T1000 (cell line): Measurements from ENCODE around the gene LIMK2.
A peak's percentile ranks its signal among the peaks of the same experiment; 100 is the strongest.
"Not testable (repeated sequence)": the region's sequence is repeated elsewhere in the genome, so short reads cannot be mapped to it uniquely, and the experiment has no call there.

ENCODE experiments used
- DNase-seq: peaks from one replicate; lab custom pipeline; 2025; ENCODE audit warnings: mixed read lengths; lab: John Stamatoyannopoulos, UW

Gene LIMK2

DNA sequence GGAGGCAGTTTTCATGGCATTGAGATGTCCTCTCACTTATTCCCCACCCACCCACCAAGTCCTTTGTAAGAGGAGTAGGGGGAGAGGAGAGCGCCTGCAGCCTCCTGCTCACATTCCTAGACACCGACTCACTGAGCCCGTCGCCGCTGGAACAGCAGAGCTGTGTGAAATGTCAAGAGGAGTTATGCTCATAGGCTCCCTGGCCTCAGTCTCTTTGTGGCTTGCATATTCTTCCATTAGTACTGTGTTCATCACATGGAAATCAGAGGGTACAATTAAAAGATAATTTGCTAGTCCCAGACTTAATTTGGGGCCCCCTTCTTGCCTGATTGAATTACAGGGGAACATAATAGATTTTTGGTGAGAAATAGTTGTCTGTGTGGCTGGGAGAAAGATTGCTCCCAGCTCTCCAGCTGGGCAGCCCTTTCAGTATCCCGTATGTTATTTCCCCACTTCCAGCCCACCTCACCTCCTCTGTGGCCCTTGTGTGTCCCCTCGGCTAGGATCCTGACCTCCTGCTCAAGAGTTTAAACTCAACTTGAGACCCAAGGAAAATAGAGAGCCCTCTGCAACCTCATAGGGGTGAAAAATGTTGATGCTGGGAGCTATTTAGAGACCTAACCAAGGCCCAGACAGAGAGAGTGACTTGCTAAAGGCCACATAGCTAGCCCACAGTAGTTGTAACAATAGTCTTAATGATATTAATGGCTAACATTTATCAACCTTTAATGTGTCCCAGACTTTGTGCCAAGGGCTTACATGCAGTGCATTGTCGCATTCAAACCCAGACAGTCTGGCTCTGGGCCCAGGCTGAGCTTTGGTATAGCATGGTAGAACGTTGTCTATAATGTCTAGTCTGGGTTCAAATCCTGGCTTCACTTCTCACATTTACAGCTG, 32.2 kb downstream of the LIMK2 start:
- DNase-seq: no peak

DNA sequence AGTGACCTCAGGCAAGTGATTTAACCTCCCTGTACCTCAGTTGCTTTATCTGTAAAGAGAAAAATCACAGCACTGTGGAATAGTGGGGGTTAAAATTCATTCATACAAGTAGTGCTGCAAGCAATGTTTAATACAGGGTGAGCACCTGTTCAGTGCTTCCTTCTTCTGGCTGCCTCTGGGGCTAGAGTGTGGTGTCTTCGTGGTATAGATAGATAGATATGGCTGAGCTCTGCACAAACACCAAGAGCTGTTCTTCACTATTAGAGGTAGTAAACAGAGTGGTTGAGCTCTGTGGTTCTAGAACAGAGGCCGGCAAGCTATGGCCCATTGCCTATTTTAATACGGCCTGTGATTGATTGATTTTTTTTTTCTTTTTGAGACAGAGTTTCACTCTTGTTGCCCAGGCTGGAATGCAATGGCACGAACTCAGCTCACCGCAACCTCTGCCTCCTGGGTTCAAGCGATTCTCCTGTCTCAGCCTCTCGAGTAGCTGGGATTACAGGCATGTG, 32.9 kb downstream of the LIMK2 start:
- no peak for DNase-seq

DNA sequence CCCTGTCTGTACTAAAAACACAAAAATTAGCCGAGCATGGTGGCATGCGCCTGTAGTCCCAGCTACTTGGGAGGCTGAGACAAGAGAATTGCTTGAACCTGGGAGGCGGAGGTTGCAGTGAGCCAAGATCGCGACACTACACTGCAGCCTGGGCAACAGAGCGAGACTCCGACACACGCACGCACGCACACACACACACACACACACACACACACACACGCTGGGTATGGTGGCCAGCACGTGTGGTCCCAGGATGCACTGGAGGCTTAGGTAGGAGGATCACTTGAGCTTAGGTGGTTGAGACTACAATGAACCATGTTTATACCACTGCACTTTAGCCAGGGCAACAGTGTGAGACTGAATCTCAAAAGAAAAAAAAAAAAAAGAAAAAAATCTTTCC, 33.9 kb downstream of the LIMK2 start:
- not testable (repeated sequence) for DNase-seq

DNA sequence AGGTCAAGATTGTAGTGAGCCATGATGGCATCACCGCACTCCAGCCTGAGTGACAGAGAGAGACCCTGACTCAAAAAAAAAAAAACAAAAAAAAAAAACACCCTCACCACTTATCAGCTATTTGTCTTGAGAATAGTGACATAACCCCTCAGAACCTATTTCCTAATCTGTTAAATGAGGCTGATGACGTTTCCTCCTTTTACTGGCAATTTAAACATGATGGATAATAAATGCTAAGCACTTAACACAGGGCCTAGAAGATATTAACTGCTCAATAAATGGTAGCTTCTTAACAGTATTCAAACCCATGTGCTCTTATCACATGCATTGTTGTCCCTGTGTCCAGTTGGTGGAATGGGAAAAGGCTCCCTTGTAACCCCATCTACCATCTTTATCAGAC, 34.6 kb downstream of the LIMK2 start:
- no peak for DNase-seq

DNA sequence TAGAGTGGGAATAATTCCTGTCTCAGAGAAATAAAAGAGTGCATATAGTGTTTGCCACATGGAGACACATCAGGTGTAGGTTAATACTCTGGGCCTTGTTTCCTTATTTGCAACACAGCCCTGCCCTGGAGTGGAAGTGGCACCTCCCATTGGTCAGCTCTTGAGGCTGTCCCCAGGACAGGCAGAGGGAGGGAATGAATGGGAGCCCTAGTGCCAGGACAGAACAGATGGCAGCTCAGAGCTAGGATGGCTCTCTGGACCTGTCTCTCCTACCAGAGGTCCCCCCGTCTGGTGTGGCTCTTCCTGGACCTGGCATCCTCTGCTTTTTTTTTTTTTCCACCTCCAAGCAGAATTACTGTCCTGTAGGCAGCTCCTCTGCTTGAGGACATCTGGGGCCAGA, 35.6 kb downstream of the LIMK2 start:
- DNase-seq: no peak

DNA sequence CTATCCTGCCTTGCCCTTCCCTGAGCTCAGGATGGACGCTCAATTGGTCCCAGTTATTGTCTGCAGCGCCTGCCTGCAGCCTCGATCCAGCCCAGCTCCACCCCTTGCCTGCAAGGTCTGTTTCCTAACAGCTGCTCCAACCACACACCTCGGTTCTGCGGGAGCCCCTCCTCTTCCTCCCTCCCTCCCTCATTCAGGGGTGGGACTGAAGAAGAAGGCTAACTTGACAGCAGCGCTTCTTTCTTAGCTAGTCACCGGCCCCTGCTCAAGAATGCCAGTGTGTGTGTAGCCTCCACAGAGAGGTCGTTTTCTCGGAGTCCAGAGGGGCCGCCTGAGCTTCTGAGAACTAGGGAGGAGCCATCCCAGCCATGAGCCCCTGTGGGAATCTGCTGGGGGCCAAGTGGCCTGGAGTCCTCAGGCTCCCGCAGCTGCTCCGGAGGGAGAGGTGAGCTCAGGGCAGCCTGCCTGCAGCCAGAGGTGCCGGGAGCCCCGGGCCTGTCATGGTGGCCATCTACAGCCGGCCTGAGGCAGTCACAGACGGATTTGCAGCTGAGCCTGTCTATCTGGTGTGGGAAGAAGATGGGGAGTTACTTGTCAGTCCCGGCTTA, 36.1 kb downstream of the LIMK2 start:
- DNase-seq: peak; percentile 75

DNA sequence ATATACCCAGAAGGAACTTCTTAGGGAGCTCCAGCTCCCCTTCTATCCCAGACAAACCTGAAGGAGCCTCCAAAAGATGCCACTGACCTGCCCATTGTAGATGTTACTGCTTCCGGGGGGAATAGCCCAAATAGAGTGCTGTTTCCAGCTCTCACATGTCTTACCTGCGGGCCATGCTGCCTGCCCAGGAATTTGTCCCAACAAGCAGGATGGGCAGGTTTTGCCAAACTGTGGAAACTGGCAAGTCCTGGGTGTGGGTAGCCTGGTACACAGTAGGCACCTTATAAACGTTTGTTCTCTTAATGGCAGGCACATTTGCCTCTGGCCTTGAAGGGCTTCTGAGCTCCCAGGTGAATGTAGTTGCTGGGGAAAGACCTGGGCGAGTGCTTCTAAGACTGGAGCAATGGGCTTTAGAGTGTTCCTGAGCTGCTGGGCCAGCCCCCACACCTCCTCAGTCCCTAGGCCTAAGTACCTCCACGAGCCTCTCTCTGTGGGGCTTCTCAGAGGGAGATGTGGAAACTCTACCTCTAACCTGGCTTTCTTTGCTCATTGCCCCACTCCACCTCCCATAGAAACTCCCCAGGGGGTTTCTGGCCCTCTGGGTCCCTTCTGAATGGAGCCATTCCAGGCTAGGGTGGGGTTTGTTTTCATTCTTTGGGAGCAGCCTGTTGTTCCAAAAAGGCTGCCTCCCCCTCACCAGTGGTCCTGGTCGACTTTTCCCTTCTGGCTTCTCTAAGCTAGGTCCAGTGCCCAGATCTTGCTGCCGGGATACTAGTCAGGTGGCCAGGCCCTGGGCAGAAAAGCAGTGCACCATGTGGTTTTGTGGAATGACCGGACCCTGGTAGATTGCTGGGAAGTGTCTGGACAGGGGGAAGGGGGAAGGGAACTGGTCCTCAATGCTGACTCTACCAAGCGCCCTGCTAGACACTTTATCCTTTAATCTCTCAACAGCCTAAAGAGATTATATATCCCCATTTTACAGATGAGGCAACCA, 37.2 kb downstream of the LIMK2 start:
- DNase-seq: no peak

DNA sequence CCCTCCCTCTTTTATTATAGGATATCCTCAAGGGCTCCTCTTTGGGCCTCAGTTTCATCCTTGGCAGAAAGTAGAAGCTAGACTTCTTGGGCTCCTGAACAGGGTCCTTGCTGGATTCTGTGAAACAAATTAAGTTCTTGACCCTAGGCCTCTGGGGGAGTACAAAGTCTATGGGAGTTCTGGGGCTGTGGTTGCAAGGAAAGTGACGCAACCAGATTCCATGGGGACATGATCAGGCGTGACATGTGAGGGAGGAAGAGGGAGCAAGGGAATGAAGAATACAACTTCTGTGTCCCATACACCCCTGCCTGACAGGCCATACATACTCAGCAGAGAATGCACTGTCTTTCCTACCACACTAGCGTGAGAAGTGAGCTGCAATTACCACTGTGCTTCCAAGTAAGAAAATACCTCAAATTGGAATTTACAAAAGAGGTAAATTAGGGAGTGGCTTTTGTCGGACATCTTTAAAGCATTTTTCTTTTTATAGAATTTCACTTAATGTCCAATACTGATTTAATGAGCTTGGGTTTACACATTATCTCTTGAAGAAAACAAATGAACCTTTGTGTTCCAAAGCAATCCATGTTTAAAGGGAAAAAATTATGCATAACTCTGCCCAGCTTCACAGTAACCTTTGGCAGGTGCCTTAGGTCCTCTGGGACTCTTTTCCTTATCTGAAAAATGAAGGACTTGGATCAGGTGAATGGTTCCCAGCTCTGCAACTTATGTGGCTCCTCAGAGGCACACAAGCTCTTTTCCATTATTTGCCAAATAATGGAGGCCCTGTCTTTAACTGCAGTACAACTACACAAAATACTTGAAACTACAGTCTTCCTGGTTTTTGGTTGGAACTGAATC, 38.9 kb downstream of the LIMK2 start:
- no peak for DNase-seq

DNA sequence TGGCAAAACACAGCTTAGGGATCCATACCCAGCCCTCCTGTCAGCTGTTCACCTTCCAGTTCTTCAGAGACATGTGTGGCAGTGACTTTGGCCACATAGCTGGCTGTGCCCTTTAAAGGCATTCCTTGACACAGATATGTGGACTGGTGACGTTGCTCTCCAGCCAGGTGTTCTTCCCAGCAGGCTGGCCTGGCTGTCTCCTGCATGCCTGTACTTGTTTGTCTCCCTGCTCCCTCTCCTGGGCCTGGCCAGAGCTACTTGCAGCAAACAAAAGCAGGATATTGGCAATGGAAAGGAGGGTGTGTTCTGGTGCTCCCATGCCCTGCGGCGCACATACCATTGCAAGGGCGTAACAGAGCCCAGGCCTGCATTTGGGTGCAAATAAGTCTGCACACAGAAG, 41.9 kb downstream of the LIMK2 start:
- DNase-seq: no peak

DNA sequence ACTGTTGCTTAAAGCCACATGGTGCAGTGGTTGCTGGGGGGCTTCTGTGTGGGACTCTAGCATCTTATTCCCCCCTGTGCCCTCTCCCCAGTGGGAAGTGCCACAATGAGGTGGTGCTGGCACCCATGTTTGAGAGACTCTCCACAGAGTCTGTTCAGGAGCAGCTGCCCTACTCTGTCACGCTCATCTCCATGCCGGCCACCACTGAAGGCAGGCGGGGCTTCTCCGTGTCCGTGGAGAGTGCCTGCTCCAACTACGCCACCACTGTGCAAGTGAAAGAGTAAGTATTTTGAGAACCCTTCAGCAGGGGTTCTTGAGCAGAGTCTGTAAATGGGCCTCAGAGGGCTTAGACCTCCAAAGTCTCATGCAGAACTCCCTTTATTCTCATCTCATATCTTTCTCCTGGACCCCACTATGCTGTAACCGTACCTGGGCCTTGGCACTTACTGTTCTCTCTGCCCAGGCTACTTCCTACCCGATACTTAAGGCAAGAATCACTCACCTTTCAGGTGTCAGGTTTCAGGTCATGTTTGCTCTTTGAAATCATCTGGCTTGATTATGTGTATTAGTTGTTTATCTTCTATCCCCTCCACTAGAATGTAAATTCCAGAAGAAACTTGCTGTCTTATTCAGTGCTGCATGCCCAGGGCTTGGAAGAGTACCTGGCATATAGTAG, 47.8 kb downstream of the LIMK2 start:
- DNase-seq: no peak

DNA sequence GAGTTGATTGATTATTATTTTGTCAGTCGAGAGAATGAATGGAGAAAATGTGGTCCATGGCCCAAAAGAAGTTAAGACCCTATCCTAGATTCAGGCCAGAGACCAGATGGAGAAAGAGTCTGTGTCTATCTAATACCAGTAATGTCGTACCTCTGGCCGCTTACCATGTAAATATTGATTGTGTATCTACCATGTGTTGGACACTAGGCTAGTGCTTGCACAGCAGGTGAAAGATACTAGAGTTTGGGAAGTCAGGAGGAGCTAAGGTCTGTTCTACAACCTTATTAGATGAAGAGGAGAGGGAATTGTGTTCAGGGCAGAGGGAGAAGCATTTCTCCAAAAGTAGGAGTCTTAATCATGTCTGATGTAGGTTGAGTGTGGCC, 48.4 kb downstream of the LIMK2 start:
- DNase-seq: no peak

DNA sequence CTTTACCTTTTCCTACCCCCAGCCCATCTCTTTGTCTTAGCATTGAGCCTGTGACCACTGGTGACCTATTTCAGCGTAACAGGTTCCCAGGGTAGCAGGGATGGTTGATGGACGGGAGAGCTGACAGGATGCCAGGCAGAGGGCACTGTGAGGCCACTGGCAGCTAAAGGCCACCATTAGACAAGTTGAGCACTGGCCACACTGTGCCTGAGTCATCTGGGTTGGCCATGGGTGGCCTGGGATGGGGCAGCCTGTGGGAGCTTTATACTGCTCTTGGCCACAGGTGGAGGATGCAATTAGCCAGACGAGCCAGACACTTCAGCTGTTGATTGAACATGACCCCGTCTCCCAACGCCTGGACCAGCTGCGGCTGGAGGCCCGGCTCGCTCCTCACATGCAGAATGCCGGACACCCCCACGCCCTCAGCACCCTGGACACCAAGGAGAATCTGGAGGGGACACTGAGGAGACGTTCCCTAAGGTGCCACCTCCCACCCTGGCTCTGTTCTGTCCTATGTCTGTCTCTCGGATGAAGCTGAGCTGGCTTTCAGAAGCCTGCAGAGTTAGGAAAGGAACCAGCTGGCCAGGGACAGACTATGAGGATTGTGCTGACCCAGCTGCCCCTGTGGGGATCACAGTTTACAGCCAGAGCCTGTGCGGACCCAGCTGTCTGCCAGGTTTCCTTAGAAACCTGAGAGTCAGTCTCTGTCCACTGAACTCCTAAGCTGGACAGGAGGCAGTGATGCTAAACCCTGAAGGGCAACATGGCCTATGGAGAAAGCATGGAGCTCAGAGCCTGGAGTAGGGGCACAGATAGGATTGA, 50.4 kb downstream of the LIMK2 start:
- DNase-seq: no peak

DNA sequence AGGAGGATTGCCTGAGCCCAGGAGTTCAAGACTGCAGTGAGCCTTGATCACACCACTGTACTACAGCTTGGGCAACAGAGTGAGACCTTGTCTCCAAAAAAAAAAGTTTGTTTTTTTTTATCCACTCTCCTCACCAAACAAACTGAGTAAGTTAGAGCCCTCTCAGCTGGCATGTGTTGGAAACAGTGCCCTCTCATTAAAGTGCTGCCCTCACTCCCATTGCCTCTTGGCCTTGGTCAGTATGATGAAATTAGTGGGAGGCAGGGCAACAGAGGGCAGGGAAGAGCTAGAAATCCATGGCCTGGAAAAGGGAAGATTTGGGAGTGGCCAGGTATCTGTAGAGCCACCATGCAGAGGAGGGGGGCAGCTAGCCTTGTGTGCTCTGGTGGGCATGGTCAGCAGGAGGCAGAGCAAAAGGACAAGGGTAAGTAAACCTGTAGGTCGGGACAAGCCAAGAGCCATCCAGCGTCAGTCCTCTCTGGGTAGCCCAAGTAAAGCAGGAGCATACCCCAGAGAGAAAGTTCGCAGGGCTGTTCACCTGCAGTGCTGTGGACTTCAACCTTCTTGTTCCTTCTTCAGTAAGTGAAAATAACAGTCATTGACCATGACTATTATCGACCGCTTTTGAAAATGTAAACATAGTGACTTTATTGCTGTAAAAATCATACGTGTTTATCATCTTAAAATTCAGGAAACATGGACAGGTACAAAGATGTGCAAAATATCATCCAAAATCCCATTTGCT, 52.0 kb downstream of the LIMK2 start:
- no peak for DNase-seq

DNA sequence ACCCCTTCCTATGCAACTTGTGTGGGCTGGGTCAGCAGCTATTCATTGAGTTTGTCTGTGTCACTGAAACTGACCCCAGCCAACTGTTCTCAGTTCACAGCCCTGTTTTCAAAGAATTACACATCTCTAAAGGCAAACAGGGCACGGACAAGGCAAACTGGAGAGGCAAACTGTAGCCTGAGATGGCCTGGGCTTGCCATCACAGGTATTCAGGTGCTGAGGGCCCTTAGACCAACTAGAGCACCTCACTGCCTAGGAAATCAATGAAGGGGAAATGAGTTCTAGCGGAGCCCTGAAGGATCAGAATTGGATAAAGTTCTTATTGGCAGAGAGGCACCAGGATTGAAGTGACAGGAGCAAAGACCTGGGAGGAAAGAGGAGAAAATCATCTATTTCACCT, 56.2 kb downstream of the LIMK2 start:
- DNase-seq: no peak

DNA sequence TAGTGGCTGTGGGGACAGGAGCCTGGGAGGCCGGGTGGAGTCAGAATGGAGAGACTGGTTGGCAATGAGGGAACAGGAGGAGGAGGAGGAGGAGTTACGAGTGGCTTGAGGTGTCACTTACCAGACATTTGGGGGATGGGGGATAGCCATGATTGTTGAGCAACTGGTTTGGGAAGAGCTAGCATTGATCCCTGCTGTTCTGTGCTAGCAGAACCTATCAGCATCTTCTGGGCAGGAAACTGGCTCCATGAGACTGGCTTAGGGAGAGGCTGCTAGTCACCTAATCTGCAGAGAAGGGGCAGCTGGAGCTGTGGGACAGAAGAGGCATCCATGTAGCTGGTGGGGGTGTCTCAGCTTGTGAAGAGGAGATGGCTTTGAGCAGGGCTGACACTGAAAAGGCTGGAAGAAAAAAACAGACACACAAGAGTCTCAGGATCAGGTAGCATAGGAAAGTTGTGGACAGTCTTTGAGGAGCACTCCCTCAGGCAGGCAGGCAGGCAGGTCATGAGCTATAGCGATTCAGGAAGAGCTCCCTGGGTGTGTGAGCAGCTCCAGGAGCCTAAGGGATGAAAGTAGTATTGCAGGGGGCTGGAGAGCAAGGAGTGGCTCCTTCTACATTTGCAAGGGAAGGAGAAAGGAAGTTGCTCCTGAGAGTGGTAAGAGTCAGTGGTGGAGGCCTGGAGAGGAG, 57.9 kb downstream of the LIMK2 start:
- DNase-seq: no peak

DNA sequence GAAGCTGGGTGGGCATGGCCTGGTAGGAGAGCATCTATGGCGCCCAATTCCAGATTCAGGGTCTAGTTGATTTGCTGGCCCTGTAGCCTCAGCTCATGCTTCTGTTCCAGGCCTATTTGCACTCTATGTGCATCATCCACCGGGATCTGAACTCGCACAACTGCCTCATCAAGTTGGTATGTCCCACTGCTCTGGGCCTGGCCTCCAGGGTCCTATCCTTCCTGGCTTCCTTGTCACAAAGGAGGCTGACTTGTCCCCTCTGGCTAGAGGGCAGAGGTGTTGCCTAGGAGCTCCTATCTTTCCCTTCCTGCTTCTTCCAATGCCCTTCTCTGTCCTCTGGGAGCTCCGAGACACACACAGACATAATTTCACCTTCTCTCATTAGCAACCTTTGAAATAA, 58.9 kb downstream of the LIMK2 start:
- no peak for DNase-seq

DNA sequence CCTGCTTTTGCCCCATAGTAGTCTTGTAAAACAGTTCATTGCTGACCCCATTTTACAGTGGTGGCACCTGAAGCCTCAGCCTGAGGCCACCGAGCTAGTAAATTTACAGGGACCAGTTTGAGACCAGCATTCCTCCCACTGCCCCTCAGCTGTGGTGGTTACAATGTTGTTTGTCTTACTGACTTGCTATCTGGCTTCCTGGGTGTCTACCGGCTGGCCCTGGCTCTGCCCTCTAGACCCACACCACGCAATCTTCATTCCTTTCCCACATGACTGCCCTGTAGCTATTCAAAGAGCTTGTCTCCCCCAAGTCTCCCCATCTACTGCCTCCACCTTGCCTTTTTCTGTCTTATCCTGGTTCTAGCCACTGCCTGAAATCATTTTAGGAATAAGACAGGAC, 59.4 kb downstream of the LIMK2 start:
- DNase-seq: no peak
